ENCODE results near the gene ZBP1.

- TF ChIP-seq POLR2A (IDR thresholded peaks at IDR 0.05; ENCODE audit: low read depth, low read length) (no peak), TAF1 (IDR thresholded peaks at IDR 0.05; ENCODE audit: low read depth, low read length) (no peak), POLR2AphosphoS5 (IDR thresholded peaks at IDR 0.05; ENCODE audit: low read depth, low read length) (no peak), SPI1 (IDR thresholded peaks at IDR 0.05; ENCODE audit: low read depth, low read length) (no peak), POU2F2 (IDR thresholded peaks at IDR 0.05; ENCODE audit: low read depth, low read length) (no peak)
These were observed 23.0 kb downstream of the ZBP1 start for GRCh38 chr20:57596998-57597939.

Measured in GM12891 (cell line).